ENCODE measurements around the gene XRCC3.
A peak's percentile ranks its signal among the peaks of the same experiment; 100 is the strongest.

XRCC3 gene

GRCh38 chr14:103725001-103725682 is 9.9 kb upstream of the XRCC3 start:
- DNase-seq = no peak

GRCh38 chr14:103724116-103724515 is 8.9 kb upstream of the XRCC3 start:
- DNase-seq = no peak

GRCh38 chr14:103723748-103724081 is 8.5 kb upstream of the XRCC3 start:
- DNase-seq = no peak

- peak; percentile 26 to 34 for DNase-seq
These were observed 6.3 kb upstream of the XRCC3 start for GRCh38 chr14:103721334-103722120.

- no peak for DNase-seq
These were observed 4.5 kb upstream of the XRCC3 start for GRCh38 chr14:103719751-103720150.

- DNase-seq = no peak
These were observed 3.3 kb upstream of the XRCC3 start for GRCh38 chr14:103718572-103718971.

GRCh38 chr14:103716899-103717411 is 1.7 kb upstream of the XRCC3 start:
- no peak for DNase-seq

GRCh38 chr14:103716091-103716801 is 995 bp upstream of the XRCC3 start:
- no peak for DNase-seq

- DNase-seq = no peak
These were observed 1.1 kb downstream of the XRCC3 start for GRCh38 chr14:103714063-103714724.

GRCh38 chr14:103713304-103714062 is 1.8 kb downstream of the XRCC3 start:
- DNase-seq = no peak

GRCh38 chr14:103712633-103713247 is 2.5 kb downstream of the XRCC3 start:
- DNase-seq = no peak

GRCh38 chr14:103711516-103712431 is 3.5 kb downstream of the XRCC3 start:
- DNase-seq = no peak

- no peak for DNase-seq
These were observed 4.4 kb downstream of the XRCC3 start for GRCh38 chr14:103710771-103711377.

- DNase-seq = no peak
These were observed 5.4 kb downstream of the XRCC3 start for GRCh38 chr14:103709814-103710213.

GRCh38 chr14:103708750-103709187 is 6.5 kb downstream of the XRCC3 start:
- DNase-seq = no peak

GRCh38 chr14:103707329-103708263 is 7.7 kb downstream of the XRCC3 start:
- DNase-seq = no peak

GRCh38 chr14:103706551-103707328 is 8.5 kb downstream of the XRCC3 start:
- no peak for DNase-seq
